ENCODE results near the gene FANCE.

Gene FANCE, protein sequence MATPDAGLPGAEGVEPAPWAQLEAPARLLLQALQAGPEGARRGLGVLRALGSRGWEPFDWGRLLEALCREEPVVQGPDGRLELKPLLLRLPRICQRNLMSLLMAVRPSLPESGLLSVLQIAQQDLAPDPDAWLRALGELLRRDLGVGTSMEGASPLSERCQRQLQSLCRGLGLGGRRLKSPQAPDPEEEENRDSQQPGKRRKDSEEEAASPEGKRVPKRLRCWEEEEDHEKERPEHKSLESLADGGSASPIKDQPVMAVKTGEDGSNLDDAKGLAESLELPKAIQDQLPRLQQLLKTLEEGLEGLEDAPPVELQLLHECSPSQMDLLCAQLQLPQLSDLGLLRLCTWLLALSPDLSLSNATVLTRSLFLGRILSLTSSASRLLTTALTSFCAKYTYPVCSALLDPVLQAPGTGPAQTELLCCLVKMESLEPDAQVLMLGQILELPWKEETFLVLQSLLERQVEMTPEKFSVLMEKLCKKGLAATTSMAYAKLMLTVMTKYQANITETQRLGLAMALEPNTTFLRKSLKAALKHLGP

GRCh38 chr6:35452183-35453090 is at the start of gene FANCE:
TSS of gene FANCE (plus strand) at chr6:35452338. CDS start at chr6:35452546, 208 bp downstream.
- peak; percentile 98 for DNase-seq (ENCODE audit: low spot score)

- DNase-seq (ENCODE audit: low spot score): no peak
Observed at GRCh38 chr6:35402856-35403191, 49.3 kb upstream of the FANCE start.

GRCh38 chr6:35403544-35404442 is 48.3 kb upstream of the FANCE start:
- DNase-seq (ENCODE audit: low spot score): no peak

DNA sequence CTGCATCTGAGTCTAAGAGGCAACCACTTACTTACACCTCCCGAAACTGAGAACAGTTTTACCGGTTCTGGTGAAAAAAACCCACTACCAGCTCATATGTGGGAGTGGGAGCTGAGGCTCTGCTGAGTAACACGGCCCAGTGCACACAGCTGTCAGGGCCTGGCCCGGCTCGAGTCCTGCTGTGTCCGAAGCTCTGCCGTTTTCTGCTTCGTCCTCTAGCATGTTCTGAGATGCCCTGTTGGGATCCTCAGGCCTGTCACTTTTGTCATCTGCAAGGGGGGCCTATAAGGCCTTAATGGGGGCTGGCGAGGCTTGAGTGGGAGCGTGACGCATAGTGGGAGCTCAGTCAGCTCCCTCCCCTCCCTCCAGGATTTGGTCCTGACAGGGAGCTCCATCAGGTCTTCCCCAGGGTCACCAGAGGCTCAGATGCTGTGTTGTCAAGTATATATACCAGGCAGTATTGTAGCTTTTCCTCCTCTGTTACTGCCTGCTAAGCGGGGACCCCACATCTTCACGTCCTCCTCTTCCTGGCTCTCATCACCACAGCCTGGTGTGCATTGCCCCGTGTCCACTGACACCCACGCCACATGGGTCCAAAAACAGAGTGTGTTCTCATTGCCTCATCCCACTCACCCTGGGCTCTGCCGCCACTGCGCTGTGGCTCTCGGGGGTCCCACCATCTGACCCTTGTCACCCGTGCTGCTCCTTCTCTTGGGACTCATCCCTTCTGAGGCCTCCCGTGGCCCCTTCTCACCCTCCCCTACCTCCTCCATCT is 45.2 kb upstream of the FANCE start:
- no peak for DNase-seq (ENCODE audit: low spot score)

GRCh38 chr6:35409245-35409644 is 42.9 kb upstream of the FANCE start:
- DNase-seq (ENCODE audit: low spot score): no peak

GRCh38 chr6:35410131-35410530 is 42.0 kb upstream of the FANCE start:
- no peak for DNase-seq (ENCODE audit: low spot score)

GRCh38 chr6:35411066-35411465 is 41.1 kb upstream of the FANCE start:
- no peak for DNase-seq (ENCODE audit: low spot score)

DNA sequence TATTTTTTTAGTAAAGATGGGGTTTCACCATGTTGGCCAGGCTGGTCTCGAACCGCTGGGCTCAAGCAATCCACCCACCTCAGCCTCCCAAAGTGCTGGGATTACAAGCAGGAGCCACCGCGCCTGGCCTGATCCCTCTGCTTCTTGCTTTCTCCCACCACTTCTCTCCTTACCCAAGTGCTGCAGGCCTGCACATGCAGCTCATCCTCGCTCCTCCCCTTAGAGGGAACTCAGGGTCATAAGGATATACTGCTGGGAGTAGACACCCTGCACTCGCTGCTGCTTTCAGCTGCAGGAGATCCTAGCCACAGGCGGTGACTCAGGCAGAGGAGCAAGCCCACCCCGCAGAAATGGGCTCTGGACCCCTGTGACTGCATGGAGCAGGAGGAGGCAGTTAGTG is 40.0 kb upstream of the FANCE start:
- no peak for DNase-seq (ENCODE audit: low spot score)

DNA sequence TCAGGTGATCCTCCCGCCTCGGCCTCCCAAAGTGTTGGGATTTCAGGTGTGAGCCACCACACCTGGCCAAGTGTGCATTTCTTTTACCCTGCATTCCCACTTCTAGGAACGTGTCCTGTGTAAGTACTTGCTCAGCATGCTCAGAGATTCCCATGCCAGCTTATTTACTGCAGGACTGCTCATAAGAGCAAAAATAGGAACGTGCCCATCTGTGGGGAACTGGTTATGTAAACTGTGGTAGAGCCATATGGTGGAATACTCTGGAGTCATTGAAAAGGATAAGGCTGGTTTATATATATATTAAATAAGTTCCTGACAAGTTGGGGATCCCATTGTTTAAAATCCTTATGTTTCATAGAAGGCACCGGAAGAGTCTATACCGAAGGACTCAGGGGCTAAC is 38.2 kb upstream of the FANCE start:
- DNase-seq (ENCODE audit: low spot score): no peak

DNA sequence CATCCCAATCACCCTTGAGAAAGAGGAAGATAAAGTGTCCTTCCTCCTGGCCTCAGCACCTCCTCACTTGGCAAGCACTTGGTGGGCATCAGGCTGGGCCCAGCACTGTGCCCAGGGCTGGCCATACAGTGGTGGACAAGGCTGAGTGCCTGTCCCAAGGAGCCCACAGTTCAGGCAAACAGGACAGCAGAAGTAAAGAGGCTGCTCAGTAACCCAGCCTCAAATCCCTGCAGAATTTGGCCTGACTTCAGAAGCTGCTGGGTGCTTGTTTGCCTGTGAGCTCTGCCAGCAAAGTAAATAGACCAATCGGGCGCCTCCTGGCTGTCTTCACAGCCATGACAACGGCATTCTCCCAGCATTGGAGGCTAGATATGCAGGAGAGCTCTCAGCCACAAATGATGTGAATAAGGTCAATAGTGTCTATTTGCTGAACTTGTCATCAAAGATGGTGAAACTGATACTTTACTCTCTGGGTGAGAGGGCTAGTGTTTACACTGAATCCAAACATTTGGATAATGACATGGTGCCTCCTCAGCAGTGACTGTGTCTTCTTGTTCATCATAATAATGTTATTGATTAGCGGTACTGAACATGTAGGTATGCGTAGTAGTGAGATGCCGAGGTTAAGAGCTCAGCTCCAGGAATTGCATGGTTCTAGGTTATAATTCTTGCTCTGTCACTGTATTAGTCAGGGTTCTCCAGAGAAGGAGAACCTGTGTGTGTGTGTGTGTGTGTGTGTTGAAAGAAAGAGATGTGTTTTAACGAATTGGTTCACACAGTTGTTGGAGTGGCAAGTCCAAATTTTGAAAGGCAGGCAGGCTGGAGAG is 36.9 kb upstream of the FANCE start:
- no peak for DNase-seq (ENCODE audit: low spot score)

DNA sequence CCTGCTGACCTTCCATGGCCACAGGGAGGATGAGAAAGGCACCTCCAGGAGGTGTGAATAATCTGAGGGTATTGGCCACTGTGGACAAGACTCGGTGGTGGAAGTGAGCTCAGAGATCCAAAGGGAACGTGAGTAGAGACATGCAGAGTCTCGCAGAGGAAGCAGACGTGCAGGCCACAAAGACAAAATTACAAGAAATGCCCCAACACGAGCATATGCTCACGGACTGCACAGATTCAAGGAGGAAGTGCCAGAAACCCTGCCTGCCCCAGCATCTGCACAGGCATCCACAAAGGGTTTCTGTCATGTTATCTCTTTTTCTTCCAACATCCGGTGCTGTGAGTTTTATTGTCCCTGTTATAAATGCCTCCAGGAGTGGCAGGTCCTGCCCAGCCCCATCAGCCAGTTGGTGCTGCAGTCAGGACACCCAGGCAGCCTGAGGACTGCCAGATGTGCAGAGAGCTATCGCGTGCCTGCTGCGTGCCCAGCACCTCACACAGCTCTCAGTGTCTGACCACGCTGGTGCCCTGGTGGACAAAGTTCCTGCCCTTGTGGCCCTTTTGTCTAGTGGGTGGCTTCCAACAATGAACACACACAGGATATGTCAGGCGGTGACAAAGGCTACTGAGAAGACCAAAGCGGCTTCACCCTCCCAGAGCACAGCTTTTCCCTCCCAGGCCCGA is 34.0 kb upstream of the FANCE start:
- DNase-seq (ENCODE audit: low spot score): no peak

GRCh38 chr6:35419417-35419816 is 32.7 kb upstream of the FANCE start:
- no peak for DNase-seq (ENCODE audit: low spot score)

GRCh38 chr6:35419961-35420360 is 32.2 kb upstream of the FANCE start:
- no peak for DNase-seq (ENCODE audit: low spot score)

DNA sequence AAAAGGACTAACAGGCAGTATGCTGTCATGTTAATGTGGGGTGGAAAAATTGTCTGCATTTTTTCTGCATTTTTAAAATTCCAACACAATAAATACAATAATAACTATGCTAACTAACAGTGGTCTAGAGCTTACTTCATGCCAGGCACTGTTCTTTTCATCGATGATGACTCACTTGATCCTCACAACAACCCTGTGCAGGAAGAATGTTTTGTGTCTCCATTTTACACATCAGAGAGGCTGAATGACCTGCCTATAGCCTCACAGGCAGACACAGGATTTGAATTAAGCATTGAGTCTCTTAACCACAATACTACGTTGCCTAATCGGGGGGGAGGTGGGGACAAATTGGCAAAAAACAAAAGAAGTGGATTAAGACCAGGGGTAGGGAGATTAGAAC is 26.9 kb upstream of the FANCE start:
- DNase-seq (ENCODE audit: low spot score): no peak

DNA sequence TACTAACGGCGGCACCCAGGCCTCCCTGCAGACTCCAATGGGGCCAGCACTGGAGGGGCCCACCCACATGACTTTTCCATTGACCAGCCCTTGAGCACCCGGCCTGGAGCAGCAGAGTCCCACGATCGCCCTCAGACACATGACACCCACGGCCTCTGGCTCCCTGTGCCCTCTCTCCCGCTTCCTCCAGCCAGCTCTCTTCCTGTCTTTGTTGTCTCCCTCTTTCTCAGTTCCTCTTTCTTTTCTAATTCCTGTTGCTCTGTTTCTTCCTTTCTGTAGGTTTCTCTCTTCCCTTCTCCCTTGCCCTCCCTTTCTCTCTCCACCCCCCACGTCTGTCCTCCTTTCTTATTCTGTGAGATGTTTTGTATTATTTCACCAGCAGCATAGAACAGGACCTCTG is 26.1 kb upstream of the FANCE start:
- no peak for DNase-seq (ENCODE audit: low spot score)

DNA sequence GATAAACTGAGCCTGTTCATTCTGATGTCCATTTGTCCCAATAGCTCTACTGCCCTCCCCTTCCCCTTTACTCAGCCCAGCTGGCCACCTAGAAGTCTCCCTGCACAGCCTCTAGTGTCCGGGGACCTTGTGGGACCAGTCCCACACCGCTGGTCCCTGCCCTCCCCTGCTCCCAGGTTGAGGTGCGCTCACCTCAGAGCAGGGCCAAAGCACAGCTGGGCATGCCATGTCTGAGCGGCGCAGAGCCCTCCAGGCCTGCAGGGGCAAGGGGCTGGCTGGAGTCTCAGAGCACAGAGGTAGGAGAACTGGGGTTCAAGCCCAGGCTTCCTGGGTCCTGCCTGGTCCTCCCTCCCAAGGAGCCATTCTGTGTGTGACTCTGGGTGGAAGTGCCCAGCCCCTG is 24.7 kb upstream of the FANCE start:
- DNase-seq (ENCODE audit: low spot score): no peak

DNA sequence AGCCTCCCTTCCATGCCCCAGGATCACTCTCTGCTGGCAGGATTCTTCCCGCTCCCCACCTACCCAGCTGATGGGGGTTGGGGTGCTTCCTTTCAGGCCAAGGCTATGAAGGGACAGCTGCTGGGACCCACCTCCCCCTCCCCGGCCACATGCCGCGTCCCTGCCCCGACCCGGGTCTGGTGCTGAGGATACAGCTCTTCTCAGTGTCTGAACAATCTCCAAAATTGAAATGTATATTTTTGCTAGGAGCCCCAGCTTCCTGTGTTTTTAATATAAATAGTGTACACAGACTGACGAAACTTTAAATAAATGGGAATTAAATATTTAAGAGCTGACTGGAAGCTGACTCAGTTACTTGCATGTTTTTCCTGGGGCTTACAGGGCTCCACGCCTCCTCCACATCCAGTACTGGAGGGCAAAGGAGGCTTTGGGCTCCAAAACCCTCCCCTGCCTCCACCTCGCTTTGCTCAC is 24.3 kb upstream of the FANCE start:
- DNase-seq (ENCODE audit: low spot score): no peak

- DNase-seq (ENCODE audit: low spot score): no peak
Observed at GRCh38 chr6:35428421-35429149, 23.6 kb upstream of the FANCE start.

DNA sequence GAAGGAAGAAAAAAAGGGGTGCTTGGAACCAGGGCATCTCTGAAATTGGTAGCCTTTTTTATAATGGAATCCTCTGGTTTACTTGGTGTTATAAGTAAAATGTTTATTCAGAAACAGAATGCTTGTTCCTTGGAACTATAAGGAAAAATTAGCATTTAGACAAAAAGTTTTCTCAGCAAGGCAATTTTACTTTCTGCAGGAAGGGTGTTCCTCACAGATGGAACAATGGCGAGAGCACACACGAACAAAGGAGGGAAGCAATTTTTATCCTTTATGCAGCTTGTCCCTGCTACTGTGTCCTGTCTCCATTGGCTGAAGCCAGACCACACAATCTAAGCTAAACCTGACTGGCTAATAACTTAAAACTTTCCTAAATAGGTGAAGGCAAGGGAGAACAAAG is 22.7 kb upstream of the FANCE start:
- DNase-seq (ENCODE audit: low spot score): no peak

Data from left forelimb (tissue), 1 donor.